Nephron progenitor cell (in vitro differentiated cells): Measurements from ENCODE around the gene LRFN4.

Source experiments
- DNase-seq: peaks from one replicate; pipeline ENCODE4 v3.0.0; 2021
- H3K27ac Mint-ChIP-seq: 2 replicates; pipeline ENCODE4 v1.8.0; 2021; ENCODE audit warnings: mild to moderate bottlenecking, moderate library complexity, mixed read lengths
- H3K27me3 Mint-ChIP-seq: 2 replicates; pipeline ENCODE4 v1.8.0; 2021; ENCODE audit warnings: mild to moderate bottlenecking, low read depth, mixed read lengths; ENCODE audit not compliant: poor library complexity
- H3K36me3 Mint-ChIP-seq: 2 replicates; pipeline ENCODE4 v1.8.0; 2021; ENCODE audit warnings: low read depth, mixed read lengths
- H3K4me1 Mint-ChIP-seq: 2 replicates; pipeline ENCODE4 v1.8.0; 2021; ENCODE audit warnings: mixed read lengths
- H3K4me3 Mint-ChIP-seq: 2 replicates; pipeline ENCODE4 v1.8.0; 2021; ENCODE audit warnings: mild to moderate bottlenecking, moderate library complexity, mixed read lengths
- H3K9me3 Mint-ChIP-seq: 2 replicates; pipeline ENCODE4 v1.8.0; 2021; ENCODE audit warnings: mild to moderate bottlenecking, moderate library complexity, mixed read lengths
- TF ChIP-seq, protein P1 (sequence below): fragments of 200-600 bp; sonication (generic); IDR thresholded peaks from 2 replicates; pipeline ENCODE4 v1.5.0; 2021; ENCODE audit warnings: antibody characterized with exemption

Gene LRFN4

DNA sequence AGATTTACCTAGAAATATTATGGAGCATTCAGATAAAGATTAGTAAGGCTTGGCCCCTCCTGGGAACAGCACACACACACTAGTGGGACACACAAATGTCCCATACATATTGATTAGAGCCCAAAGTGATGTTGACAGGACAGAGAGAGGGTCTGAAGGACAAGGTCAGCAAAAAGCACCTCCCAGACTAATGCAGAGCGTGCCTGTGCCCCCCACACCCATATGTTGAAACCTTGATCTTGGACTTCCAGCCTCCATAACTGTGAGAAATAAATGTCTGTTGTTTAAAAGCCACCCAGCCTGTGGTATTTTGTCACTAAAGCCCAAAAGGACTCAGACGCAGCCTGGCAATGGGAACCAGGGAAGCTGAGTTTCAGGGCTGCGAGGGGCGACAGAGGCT, 27.6 kb downstream of the LRFN4 start:
- DNase-seq = no peak
- Mint-ChIP-seq H3K4me1 (peaks cover 68% of the 10 kb centered on the region), H3K9me3 (no peaks in the 10 kb centered on the region), H3K36me3 (peaks cover 4% of the 10 kb centered on the region), H3K27me3 (peaks cover 8% of the 10 kb centered on the region), H3K4me3 (no peak overlapping the region), H3K27ac (peak overlapping the region; percentile 16)
- TF ChIP-seq, protein P1, sequence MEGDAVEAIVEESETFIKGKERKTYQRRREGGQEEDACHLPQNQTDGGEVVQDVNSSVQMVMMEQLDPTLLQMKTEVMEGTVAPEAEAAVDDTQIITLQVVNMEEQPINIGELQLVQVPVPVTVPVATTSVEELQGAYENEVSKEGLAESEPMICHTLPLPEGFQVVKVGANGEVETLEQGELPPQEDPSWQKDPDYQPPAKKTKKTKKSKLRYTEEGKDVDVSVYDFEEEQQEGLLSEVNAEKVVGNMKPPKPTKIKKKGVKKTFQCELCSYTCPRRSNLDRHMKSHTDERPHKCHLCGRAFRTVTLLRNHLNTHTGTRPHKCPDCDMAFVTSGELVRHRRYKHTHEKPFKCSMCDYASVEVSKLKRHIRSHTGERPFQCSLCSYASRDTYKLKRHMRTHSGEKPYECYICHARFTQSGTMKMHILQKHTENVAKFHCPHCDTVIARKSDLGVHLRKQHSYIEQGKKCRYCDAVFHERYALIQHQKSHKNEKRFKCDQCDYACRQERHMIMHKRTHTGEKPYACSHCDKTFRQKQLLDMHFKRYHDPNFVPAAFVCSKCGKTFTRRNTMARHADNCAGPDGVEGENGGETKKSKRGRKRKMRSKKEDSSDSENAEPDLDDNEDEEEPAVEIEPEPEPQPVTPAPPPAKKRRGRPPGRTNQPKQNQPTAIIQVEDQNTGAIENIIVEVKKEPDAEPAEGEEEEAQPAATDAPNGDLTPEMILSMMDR = no peak

GRCh38 chr11:66885469-66885868, 28.6 kb downstream of the LRFN4 start:
- DNase-seq = no peak
- H3K27me3 Mint-ChIP-seq = peaks cover 8% of the 10 kb centered on the region
- TF ChIP-seq, protein P1 = no peak
- no peaks in the 10 kb centered on the region for H3K9me3 Mint-ChIP-seq
- H3K27ac Mint-ChIP-seq = no peak overlapping the region
- H3K36me3 Mint-ChIP-seq = peaks cover 4% of the 10 kb centered on the region
- peaks cover 68% of the 10 kb centered on the region for H3K4me1 Mint-ChIP-seq
- H3K4me3 Mint-ChIP-seq = no peak overlapping the region

DNA sequence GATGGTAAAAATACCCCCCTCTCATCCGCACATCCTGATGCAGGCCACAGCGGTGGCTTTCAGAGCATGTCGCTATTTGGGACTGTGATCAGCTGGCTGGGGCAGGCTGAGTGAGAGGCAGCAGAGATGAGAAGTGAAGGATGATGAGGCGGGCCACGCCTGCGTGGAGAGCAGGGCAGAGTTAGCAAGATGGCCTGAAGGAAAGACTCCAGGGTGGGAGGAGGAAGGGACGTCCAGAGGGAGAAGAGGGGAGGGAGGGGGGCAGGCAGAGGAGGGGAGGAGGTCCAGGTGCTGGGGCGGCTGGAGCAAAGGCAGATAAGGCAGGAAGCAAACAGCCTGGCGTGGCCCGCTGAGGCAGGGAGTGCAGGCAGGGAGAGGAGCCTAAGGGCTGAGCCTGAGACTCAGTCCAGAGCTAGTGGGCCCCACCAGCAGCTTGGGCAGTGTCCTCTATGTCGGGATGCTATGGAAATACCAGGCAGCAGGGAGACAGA, 29.1 kb downstream of the LRFN4 start:
- H3K27ac Mint-ChIP-seq = peak overlapping the region; percentile 78
- peaks cover 68% of the 10 kb centered on the region for H3K4me1 Mint-ChIP-seq
- no peak for DNase-seq
- H3K27me3 Mint-ChIP-seq = peaks cover 8% of the 10 kb centered on the region
- H3K36me3 Mint-ChIP-seq = peaks cover 4% of the 10 kb centered on the region
- peak overlapping the region; percentile 29 for H3K4me3 Mint-ChIP-seq
- H3K9me3 Mint-ChIP-seq = no peaks in the 10 kb centered on the region
- TF ChIP-seq, protein P1 = no peak

GRCh38 chr11:66886671-66887221, 29.9 kb downstream of the LRFN4 start:
- DNase-seq = no peak
- TF ChIP-seq, protein P1 = no peak
- Mint-ChIP-seq H3K4me3 (no peak overlapping the region), H3K36me3 (peaks cover 6% of the 10 kb centered on the region), H3K4me1 (peaks cover 64% of the 10 kb centered on the region), H3K27ac (no peak overlapping the region), H3K9me3 (no peaks in the 10 kb centered on the region), H3K27me3 (peaks cover 8% of the 10 kb centered on the region)

- Mint-ChIP-seq H3K9me3 (no peaks in the 10 kb centered on the region), H3K36me3 (peaks cover 9% of the 10 kb centered on the region), H3K4me1 (peaks cover 64% of the 10 kb centered on the region), H3K27ac (no peak overlapping the region), H3K4me3 (no peak overlapping the region), H3K27me3 (peaks cover 8% of the 10 kb centered on the region)
- TF ChIP-seq, protein P1 = no peak
- no peak for DNase-seq
Observed at GRCh38 chr11:66887526-66887925, 30.7 kb downstream of the LRFN4 start.

GRCh38 chr11:66888282-66888681, 31.4 kb downstream of the LRFN4 start:
- Mint-ChIP-seq H3K27ac (no peak overlapping the region), H3K4me3 (no peak overlapping the region), H3K27me3 (peaks cover 8% of the 10 kb centered on the region), H3K4me1 (peaks cover 64% of the 10 kb centered on the region), H3K36me3 (peaks cover 9% of the 10 kb centered on the region), H3K9me3 (no peaks in the 10 kb centered on the region)
- TF ChIP-seq, protein P1 = no peak
- DNase-seq = no peak
